HG02938 (cell line): ENCODE measurements around the gene VAV2.
"Not testable (repeated sequence)": the region's sequence is repeated elsewhere in the genome, so short reads cannot be mapped to it uniquely, and the experiment has no call there.

Source experiments
- ATAC-seq: cut with Tn5 transposase; IDR thresholded peaks from one replicate; pipeline ENCODE4 v1.9.1; 2021; ENCODE audit warnings: mild to moderate bottlenecking, moderate library complexity; ENCODE audit not compliant: unreplicated experiment

VAV2 gene

DNA sequence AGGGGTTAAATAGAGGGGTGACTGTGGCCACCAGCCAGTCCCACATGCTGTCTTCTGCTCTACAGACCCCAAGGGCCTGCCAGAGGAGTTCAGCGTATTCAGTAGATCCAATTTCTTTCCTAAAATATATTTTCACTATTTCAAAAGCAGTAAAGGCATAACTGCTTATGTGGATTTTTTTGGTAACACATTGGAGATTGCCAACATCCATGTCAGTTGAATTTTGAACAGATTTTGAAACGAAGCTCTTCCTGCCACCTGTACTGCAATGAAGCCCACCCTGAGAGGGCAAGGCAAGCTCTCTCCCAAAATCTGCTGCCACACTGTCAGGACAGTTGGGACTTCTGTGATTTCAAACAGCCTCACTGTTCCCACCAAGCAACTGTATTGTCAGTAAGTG is 216.8 kb downstream of the VAV2 start:
- ATAC-seq: no peak

DNA sequence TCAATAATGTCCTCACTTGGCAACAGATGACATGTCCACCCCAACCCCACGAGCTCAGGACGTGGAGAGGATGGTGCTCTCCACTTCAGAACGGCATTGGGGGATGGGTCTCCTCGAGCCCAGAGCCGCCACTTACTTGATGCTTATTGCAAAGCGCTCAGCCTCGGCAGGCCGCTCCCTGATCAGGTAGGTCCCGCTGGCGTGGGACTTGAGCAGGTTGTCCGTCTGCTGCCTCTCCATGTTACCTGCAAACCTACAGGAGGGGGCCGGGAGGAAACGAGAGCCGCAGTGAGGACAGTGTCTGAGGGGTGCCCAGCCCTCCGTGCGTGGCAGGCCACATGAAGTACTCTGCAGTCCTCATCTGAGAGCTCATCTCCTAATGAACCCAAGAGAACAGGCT is 217.3 kb downstream of the VAV2 start:
- ATAC-seq: no peak

GRCh38 chr9:133773889-133774655 is 218.1 kb downstream of the VAV2 start:
- ATAC-seq: no peak

DNA sequence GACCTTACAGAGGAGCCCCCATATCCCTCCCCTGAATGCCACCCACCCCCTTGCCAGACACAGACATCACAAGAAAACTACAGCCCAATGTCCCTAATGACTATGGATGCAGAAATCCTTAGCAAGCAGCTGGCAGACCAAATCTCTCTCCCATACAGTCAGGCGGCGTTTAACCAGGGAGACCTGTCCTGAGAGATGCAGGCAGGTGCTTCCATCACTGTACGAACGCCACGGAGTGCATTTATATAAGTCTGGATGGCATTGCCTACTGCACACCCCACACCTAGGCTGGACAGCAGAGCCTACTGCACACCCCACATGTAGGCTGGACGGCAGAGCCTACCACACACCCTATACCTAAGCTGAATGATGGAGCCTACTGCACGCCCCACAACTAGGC is 219.5 kb downstream of the VAV2 start:
- no peak for ATAC-seq

DNA sequence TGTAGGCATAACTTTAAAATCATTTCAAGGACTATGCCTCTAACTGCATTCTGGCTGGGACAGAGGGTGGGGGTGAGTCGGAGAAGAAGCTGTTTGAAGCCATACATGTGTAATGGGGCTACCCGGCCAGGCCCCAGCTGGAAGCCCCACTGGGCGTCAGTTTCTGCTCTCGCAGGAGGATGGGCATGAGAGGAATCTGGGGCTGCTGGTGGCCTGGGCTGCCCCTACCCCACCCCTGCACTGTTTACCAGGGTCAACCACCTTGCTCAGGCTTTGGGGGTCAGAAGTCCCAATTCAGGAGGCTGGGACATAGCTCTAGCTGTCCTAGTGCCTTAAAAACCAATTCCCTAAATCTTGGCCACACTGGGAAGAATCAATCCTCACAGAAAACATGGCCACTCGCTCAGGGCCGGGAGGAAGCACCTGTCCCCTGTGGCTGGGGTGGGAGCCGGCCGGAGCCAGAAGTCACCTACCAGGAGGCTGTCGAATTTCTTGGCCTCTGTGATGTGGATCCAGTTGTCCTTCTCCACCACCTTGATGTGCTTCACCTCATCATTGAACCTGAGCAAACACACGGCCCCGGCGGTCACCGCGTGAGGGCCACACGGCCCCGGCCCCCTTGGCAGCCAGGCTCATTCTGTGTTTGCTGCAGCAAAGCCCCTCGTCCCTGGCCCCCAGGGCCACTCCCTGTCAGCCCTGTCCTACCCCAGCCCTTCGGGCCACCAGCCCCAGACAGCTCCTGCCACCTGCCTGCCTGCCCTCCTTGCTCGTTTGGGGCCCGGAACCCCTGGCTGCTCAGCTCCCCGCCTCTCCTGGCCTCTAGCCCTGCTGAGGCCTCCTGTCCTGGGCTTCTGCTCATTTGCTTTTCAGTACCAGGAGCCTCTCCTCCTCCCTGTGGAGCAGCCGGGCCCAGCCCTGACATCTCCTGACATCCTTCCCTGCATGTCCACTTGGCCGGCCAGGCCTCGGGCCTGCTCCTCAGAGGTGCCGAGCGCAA is 220.3 kb downstream of the VAV2 start:
- no peak for ATAC-seq

DNA sequence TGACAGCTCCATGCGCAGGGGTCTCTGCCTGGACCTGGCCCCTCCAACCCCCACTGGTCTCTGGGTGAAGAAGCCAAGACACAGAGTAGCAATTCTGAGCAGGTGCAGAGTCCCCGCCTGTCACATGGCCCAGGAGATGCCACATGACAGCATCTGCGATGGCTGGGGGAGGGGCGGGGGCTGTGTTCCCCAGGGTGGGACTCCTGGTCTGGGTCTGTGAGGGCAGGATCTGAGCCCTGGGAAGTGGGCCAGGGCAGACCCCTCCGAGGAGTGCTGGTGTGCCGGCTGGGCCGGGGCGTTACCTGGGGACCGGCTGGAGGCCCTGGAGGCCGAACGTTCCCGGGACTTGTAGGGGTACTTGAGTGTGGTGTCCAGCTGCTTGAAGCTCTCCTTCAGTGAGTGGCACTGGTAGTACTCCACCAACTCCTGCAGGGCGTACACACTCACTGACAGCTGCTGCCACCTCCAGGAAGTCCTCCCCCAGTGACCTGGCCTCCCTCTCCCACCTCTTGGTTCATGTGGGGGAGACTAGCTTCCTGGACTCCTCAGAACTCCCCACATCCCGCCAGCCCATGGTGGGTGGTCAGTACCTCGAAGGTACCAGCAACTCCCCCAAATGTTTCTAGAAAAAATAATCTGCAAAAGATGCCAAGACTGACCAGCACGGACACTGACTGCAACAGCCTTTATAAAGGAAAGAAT is 221.9 kb downstream of the VAV2 start:
- ATAC-seq: no peak

DNA sequence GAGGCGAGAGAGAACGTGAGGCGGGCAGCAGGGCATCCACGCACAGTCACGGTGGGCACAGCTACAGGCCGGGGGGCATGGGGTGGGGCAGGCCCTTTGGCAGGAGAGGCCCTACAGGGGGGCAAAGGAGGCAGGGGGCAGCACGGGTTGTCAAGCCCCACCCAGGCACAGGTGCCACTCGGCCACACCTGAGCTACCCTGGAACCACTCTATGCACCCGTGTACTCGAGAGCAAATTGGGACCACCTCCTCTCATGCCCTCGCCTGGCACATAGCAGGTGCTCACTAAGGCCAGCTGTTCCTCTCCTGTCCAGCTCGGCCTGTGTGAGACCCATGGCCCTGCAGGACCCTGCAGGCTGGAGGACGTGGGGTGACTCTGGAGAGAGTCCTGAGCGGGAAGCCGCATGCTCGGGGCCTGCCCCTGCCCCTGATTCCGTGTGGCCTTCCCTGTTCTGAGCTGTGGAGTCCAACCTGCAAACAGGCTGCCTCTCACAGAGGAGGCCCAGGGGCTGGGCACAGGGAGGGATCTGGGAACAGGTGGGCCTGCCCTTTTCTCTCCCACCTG is 222.5 kb downstream of the VAV2 start:
- no peak for ATAC-seq

DNA sequence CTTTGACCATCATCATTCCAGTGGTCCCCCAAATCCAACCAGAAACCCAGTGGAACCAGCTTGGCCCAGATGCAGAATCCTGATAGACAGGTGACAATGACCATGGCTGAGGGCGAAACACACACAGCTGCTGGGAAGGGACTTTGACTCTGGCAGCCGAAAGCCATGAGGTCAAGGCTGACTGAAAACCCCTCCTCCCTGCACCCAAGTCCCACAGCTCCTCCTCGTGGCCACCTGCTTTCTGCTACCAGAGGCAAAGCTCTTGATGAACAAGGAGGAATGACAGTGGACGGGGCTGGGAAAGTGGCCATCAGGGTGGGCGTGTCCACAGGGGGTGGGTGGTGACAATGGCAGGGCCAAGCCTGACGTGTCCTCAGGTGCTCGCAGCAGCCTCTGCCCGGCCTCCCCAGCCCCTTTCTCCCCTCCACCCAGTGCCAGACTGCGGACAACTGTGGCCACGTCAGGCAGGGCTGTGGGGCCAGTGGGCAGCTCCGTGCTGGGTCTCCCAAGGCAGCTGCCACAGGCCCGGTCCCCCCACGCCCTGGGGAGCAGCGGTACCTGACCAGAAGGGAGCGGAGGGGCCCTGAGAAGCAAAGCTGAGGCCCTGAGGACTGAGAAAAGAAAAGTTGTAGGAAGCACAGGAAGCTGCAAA is 223.1 kb downstream of the VAV2 start:
- no peak for ATAC-seq

DNA sequence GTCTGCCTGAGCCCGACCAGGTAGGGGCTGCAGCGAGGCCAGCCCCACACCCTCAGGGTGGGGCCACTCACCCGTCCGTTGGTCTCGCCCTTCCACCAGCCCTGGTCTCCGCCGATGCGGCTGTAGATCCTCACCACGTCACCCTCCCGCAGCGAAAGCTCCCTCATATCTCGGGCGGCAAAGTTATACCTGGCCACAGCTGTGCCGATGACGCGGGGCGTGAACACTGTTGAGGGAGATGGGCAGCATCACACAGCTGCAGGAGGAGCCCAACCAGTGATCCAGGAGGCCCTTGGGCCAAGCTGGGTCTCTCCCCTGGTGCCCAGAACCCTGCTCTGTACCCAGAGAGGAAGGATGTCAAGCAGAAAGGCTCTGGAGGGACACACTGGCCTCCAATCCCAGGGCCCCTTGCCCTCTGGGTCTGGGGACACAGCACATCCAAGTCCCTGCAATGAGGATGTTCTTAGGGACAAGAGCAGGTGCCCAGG is 223.7 kb downstream of the VAV2 start:
- ATAC-seq: no peak

- no peak for ATAC-seq
Observed at GRCh38 chr9:133767625-133768024, 224.5 kb downstream of the VAV2 start.

GRCh38 chr9:133767008-133767407 is 225.1 kb downstream of the VAV2 start:
- no peak for ATAC-seq

DNA sequence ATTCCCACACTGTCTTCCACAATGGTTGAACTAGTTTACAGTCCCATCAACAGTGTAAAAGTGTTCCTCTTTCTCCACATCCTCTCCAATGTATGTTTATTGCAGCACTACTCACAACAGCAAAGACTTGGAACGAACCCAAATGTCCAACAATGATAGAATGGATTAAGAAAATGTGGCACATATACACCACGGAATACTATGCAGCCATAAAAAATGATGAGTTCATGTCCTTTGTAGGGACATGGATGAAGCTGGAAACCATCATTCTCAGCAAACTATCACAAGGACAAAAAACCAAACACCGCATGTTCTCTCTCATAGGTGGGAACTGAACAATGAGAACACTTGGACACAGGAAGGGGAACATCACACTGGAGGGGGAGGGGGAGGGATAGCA is 225.9 kb downstream of the VAV2 start:
- not testable (repeated sequence) for ATAC-seq

DNA sequence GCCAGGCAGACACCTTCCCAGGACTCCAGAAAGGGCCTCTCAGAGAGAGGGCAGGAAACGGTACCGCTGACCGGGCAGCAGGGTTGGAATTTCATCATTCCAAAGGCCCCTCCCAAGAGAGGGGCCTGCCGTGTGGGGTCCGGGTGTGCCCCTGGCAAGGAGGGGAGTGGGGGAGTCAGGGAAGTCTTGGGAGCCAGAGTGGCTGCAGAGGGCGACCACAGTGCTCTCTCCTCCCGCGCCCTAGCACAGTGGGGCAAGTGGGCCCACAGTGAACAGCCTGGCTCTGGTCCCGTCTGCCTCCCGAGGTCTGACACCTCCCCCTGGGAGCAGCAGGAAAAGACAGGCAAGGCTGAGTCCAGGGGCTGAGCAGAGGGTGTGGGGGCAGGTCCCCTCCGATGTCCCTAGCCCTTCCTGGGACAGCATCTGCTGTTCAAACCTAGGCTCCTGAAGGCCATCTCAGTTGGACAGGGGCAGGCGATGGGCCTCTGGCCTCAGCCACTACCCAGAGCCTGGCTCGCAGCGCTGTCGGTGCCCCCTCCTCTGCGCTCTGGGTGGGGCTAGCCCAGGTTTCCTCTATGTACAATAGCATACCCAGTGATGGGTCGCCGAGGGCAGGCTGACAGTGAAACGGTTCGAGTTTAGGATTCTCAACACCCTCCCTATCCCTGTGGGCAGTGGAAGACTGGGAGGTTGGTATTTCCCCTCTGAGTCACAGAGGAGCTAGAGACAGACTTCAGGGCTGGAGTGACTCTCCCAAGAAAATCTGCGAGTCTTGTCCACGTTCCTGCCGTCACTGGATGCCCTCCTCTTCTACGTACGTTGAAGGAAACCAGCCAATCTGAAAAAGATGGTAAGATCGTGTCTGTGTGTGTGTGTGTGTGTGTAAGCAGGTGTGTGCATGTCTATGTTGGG is 228.6 kb downstream of the VAV2 start:
- no peak for ATAC-seq

DNA sequence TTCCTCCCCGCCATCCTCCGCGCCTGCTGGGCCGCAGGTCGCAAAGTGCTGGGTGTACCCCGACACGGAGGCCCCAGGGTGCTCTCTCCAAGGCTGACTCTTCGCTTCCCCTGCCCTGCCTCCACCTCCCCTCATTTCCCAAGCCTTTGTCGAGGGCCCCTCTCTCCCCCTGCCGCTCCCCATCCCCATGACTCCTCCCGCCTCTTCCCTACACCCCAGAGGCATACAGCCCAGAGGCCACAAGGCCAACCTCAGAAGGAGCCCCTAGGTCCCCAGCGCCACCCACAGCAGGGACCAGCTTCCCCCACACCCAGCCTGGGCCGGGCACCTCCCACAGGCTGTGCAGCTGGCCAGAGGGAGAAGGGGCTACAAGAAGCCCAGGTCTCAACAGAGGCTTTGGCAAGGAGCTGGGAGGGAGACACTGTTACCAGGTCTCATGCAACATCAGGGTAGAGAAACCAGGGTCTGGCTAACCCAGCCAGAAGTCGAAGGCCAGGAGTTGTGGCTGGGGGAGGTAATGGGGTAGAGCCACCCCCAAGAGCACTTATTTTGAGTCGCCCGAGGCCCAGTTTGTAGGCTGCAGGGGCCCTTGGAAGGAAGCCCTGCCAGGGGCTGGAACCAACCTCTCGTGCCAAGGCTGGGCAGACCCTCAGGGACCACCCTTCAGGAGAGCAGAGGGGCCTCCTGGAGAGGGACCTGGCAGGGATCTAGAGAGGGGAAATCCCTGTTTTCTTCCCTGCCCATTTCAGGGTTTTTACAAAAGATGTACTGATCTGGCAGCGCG is 229.4 kb downstream of the VAV2 start:
- ATAC-seq: no peak

- no peak for ATAC-seq
Observed at GRCh38 chr9:133761641-133762248, 230.4 kb downstream of the VAV2 start.

- no peak for ATAC-seq
Observed at GRCh38 chr9:133760713-133761290, 231.3 kb downstream of the VAV2 start.

DNA sequence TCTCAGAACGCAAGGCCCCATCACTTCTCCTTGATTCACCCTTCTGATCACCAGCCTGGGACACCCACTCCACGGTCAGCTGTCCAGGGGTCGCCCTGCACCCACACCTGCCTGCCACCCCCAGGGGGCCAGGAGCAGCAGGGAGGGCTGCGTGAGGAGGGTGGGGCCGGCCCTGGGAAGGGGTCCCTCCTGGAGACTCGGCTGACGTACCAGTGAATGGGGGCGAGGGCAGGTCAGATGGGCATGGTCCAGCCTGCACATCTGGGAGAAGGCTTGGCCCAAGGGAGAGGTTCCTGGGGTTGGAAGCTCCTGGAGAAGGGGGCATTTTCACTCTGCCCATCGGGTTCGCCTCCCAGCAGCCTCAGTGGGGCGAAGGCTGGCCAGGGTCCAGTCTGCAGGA is 232.2 kb downstream of the VAV2 start:
- ATAC-seq: no peak
